T-helper 1 cell (primary cell): ENCODE data around the gene GLRX3.

Experiments used
- DNase-seq, 5 donors: peaks; one replicate each; pipeline ENCODE4 v3.0.0-alpha.2; 2012 to 2020

Gene GLRX3

DNA sequence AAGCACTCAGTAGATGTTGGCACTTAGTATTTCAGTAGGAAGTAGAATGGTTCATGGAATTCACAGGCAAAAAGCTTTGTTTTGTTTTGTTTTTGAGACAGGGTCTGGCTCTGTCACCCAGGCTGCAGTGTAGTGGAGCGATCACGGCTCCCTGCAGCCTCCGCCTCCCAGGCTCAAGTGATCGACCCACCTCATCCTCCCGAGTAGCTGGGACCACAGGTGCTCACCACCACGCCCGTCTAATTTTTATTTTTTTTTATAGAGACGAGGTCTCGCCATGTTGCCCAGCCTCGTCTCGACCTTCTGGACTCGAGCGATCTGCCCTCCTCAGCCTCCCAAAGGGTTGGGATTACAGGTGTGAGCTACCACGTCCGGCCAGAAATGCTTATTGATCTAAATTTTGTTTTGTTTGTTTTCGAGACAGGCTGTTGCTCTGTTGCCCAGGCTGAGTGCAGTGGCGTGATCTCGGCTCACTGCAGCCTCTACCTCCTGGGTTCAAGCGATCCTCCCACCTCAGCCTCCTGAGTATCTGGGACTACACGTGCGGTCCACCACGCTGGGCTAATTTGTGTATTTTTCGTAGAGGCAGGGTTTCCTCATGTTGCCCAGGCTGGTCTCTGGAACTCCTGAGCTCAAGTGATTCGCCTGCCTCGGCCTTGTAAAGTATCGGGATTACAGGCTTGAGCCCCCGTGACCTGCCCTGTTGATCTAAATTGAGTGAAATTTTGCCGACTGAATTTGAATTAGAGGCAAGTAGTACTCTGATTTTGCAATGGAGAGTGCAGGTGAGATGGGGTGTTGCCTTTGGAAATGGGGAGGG lies 1.7 kb downstream of the GLRX3 start:
- DNase-seq: no peak

DNA sequence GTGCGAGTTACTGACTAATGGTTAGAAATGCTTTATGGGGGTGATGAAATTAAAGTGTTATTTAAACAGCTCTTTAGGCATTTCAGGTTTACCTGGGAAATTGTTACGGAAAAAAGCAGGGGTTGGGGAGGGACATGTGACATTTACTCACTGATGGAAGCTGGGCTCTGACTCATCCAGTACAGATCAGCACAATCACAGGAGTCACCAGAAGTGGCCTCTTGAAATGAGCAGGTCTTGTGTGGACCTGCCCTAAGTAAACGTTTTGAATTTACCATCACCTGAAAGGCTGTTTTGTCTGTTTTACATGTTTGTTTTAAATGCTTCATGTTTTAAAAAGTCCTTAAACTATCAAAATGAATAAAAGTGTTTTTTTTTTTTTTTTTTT lies 2.3 kb downstream of the GLRX3 start:
- DNase-seq: peak in 1 of 5 donors; percentile 34

DNA sequence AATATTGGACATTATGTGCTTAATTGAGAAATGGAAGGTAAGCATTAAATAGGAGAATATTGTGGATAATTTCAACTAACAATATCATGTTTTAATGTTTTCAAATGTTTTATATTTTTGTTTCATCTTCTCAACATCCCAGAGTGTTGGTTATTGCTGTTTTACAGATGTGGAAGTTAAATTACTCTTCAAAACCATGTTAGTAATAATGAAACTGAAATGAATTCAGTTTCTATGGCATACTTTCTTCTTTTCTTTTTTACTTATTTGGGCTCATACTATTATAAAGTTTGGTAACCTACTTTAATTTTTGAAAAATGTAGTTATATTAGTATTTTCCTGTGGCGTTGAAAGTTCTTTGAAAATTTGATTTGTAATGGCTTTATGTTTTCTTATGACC lies 4.2 kb downstream of the GLRX3 start:
- peak in 1 of 5 donors; percentile 23 for DNase-seq

DNA sequence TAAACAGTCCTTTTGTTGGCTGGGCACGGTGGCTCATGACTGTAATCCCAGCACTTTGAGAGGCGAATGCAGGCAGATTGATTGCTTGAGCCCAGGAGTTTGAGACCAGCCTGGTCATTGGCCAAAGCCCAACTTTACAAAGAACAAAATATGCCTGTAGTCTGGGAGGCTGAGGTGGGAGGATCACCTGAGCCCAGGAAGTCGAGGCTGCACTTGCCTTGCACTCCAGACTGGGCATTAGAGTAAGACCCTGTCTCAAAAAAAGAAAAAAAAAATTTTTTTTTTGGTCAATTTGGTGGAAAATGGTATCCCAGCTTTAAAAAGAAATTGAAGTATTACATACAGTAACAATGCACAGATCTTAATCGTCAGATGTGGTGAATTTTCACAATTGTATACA lies 4.8 kb downstream of the GLRX3 start:
- no peak for DNase-seq

DNA sequence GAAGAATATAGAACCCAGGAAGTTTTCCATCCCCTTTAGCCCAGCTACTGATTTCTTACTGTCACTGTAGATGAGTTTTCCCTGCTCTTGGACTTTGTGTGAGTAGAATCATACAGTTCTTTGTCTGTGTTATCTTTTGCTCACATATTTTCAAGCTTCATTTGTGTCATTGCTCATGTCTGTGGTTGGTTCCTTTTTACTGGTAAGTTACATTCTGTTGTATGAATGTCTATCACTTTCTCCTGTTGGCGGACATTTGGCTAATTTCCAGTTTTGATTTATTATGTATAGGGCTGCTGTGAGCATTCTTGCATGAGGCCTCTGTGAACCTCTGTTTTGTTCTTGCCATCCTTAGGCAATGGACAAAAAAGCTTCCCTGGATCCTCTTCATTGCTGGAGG lies 5.3 kb downstream of the GLRX3 start:
- no peak for DNase-seq

DNA sequence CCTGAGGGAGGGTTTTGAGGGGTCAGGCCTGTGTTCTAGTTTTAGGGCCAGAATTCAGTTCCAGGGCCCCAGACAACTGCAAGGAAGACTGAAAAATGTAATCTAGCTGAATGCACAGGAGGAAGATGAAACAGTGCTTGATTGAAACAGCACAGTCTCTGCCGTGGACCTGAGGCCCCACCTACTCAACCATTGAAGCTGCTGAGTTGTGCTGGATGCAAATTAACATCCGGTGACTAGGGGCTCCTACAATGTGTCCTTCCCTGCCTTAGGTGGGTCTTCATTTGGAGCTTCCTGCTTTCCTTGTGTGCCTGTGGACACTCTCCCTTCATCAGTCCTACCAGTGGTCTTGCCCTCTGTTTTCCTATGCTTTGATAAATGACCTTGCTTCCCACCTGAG lies 5.7 kb downstream of the GLRX3 start:
- peak in 1 of 5 donors; percentile 38 for DNase-seq

DNA sequence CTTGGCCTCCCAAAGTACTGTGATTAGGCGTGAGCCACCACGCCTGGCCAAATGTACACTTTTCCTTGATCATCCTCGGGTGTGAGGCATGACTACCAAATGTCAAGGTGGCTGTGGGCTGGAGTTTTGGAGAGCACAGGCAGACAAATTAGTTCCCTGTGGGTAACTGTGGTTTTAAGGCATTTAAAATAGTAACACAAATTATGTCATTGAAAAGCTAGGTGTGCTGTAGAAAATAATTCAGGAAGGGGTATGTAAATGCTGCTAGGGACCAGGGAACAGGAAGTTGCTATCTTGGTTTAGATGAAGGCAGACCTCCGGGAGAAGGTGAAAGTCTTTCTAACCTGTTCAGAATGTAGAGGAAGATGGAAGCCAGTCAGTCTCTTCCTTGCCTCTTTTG lies 9.9 kb downstream of the GLRX3 start:
- no peak for DNase-seq

DNA sequence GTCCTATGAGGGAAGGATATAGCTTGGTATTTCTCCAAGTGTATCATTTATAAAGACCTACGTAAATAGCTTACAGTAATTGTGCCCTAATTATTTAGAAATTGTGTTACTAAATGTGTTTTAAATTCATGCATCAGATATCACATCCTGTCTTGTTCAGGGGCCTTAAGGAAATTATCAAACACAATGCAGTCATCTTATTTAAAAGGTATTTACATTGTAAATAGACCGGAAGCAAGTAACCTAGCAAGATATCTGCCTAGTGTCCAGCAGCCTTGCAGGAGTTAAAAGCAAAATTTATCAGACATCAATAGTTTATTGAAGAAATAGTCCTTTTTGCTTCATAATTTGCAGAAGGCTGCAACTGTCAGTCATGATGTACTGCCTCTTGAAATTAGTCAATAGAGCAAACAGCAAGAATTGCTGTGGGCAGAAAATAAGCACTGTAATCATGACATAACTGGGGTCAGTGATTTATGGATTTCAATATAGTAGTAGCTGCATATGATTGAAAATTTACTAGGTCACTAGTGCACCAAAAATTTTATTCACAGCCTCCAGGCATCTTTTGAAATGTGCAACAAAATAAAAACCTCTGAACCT lies 23.1 kb downstream of the GLRX3 start:
- DNase-seq: no peak

DNA sequence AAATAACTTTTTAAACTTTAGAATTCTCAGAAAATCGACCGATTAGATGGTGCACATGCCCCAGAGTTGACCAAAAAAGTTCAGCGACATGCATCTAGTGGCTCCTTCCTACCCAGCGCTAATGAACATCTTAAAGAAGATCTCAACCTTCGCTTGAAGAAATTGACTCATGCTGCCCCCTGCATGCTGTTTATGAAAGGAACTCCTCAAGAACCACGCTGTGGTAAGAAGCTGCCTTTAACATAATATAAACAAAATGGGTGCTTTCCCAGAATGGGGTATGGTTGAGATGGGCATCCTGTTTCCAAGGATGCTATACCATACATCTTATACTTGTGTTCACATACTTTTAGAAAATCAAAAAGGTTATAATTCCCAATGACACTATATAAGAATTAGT lies 24.6 kb downstream of the GLRX3 start:
- peak in 1 of 5 donors; percentile 40 for DNase-seq

DNA sequence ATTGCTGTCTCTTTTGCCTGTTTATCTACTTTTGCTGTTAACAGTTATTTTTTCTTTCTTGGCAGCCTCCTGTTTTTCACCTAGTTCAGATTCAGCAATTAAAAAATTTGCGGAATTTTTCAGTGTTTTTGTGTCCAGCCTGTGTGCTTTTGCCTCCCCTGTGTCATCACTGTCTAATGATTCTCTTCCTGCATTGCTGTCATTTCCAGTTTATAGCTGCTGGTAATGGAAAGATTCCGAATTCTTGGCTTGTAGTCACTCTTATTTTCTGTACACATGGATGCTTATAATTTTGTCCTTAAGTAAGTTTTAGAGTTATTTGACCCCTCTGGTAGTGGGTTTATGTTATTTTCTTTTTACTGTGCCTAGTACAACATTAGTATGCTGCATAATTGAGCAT lies 25.1 kb downstream of the GLRX3 start:
- no peak for DNase-seq

DNA sequence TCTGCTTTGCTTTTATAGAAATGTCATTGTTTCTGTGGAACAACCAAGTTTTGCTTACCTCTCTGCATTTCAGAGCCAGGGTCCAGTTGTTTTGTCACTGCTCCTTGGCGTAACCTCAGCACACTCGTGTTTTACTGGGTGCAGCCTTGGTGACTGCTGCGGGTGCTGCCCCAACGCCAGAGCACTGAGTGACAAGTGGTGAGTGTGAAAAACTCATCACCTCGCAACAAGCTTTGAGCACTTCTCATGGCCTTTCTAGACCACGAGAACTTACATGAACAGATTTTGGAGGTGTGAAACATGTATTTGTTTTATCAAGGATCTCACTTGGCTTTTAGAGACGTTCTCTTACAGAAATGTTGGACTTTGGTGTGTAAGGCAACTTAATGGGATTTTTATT lies 31.0 kb downstream of the GLRX3 start:
- DNase-seq: no peak

DNA sequence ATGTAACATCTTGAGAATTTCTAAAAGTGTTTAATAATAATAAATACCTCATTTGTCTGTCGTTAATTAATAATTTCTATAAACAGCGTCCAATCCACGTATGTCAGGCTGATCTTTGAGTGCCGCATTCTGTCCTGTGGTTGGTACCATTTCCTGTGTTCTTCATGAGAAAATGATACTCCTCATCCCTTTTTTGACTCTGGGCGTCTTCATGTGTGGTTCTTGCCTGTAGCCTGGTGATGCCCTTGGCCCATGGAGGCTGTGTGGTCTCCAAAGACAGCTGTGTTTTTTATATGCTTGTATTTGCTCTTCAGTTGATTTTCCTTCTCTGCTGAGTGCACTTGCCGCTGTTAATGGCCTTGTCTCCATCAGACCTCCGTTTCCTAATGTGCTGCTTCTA lies 31.5 kb downstream of the GLRX3 start:
- no peak for DNase-seq

DNA sequence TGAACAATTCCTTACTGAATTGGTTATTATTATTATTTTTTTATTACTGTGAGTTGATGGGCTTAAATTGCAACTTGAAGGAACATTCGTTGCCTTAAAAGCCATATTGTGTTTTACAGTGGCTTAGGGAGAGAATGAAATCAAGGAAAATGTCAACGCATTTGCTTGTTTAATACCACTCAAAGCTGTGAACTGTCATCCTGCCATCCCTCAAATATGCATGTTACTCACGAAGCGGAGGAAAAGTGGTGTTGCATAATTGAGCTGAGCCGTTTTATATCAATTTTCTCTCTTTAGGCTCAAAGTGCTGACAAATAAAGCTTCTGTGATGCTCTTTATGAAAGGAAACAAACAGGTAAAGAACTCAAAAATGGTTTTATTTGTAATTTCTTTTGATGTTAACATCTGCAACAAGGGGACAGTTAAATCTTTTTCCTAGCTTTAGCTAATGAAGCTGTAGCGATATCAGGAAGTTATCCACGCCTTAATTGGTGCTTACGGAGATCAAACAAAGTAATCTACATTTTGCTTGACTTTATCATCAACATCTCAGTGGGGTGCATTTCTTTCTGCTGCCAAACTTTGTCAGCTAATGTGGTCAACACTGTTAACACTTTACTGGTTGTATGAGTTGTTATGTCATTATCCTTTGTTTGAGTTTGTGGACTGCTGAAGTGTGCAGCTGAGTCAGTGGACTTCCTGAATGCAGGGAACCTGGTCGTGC lies 33.1 kb downstream of the GLRX3 start:
- peak in 1 of 5 donors; percentile 33 for DNase-seq

DNA sequence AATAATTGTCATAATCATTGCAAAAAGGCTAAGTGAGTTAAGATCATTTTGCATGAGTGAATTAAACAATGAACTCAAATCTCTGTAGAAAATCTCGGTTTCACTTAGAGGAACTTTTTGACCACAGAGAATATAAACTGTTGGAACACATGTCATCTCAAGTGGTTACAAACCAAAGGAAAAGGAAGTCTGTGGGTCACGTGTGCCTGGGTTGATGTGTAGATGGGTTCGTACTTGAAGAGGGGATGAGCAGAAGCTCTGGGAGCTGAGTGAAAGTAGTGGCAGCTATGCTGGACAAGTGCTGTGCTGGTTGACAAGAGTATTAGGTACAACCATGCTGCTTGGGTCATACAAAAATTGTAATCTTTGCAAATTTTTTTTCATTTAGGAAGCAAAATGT lies 35.0 kb downstream of the GLRX3 start:
- DNase-seq: peak in 2 of 5 donors; percentile 15 to 81

DNA sequence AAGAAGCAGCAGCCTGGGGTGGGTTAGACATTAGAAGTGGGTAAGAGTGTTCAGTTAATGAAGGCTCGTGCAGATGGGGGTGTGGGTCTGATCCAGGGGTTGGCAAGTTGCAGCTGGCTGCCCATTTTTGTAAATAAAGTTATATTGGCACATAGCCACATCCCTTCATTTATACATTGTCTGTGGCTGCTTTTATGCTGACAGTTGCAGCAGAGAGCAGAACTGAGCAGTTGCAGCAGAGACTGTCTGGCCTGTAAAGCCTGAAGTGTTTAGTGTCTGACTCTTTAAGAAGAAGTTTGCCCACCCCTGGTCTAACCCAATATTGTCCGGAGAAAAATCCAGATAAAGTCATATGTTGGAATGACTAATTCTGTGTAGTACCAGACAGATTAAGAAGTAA lies 38.1 kb downstream of the GLRX3 start:
- DNase-seq: no peak

DNA sequence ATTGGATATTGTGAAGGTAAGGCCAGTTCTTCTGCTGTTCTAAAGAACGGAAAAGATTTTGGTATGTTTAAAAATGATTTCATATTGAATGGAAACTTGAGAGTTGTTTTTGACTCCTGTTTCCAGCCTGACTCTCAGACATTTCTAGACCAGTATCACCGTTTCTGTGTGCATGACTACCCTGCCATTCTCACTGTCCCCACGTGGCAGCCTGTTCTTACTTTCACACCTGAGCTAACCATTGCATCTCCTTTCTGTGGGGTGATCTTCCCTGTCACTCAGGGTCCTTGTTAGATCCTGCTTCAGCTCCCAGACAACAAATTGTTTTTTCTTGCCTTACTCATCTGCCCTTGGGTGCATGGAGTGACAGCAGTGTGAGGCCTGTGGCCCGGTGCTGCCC lies 38.9 kb downstream of the GLRX3 start:
- no peak for DNase-seq

DNA sequence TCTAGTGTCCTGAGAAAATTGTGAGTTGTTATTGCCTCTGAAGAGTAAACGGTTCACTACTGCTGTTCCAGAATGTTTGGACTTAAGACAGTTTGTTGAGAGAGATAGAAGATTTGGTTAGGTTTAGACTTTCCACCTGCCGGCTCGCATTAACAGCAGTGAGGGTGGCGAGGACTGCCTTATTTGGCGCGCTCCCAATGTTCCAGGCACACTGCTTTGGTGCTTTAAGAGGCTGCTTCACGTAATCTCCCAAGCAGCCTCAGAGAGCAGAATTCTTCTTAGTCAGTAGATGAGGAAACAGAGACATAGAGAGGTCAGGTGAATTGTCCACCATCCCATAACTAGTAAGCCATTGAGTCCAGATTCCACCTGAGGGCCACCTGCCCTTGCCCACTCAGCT lies 41.1 kb downstream of the GLRX3 start:
- DNase-seq: no peak

DNA sequence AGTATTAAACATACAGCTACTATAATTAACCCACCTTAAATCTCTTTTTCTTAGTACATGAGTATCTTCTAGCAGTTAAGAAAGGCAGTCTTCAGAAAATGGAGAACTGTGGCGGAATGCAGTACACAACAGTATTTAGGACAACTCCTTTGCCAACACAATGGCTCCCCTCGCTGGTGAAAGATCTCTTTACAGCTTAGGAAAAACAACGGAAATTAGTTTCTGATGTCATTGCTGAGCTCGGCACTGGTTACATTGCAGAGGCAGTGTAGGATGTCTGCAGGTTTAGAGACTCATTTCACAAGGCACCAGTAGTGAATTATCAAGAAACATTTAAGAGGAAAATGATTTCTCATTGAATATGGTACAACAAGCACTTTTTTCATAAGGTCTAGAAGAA lies 43.4 kb downstream of the GLRX3 start:
- peak in 2 of 5 donors; percentile 32 to 61 for DNase-seq

DNA sequence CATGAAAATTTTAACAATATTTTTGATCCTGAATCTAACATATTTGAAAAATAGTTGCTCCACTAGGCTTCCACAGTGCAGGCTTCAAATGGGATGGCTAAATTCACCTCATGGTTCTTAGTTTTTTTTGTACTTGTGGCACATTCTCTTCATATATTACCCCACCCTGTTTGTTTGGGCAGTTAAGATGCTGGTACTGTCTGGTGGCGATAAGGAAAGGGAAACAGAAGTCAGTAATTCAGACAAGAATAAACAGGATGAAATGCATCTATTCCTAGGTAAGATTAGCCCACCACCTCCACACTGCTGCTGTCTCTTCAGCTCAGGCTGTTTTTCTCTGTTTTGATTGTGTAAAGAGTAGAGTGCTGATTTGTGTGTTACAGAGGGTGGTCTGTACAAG lies 44.2 kb downstream of the GLRX3 start:
- DNase-seq: no peak

DNA sequence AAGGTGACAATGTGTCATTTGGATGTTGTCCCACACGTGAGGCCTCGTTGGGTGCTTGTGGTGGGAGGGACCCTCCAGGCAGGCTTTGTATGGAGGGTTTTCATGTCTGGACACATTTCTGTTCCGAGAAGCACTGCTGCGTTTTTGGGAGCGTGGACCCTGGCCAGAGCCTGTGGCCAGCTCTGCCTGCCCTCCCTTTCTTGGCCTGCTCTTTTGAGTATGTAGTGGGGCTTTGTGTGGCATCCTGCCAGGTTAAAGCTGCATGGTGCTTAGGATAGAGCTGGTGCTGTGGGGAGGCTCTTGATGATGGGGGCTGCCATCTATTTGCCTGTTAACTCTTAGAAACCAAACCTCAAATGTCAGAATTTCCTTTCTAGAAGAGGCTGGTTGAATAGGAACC lies 45.7 kb downstream of the GLRX3 start:
- DNase-seq: no peak

DNA sequence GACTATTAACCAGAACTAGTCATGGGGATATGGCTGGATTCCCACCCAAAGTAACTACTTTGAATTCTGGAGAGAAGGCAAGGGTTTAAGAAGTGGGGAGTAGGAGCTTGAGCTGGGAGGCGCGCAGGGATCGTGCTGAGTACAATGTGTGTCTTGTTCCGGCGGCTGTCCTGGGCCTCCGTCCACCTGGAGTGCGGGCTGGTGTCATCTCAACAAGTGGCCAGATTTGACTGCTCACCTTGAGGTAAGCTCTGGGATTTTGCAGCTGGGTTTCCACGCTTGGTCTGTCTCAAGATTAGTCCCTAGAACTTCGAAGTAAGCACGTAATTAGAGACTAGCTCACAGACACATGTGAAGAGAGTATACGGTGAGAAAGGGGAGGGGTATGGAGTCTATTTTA lies 49.4 kb downstream of the GLRX3 start:
- no peak for DNase-seq

DNA sequence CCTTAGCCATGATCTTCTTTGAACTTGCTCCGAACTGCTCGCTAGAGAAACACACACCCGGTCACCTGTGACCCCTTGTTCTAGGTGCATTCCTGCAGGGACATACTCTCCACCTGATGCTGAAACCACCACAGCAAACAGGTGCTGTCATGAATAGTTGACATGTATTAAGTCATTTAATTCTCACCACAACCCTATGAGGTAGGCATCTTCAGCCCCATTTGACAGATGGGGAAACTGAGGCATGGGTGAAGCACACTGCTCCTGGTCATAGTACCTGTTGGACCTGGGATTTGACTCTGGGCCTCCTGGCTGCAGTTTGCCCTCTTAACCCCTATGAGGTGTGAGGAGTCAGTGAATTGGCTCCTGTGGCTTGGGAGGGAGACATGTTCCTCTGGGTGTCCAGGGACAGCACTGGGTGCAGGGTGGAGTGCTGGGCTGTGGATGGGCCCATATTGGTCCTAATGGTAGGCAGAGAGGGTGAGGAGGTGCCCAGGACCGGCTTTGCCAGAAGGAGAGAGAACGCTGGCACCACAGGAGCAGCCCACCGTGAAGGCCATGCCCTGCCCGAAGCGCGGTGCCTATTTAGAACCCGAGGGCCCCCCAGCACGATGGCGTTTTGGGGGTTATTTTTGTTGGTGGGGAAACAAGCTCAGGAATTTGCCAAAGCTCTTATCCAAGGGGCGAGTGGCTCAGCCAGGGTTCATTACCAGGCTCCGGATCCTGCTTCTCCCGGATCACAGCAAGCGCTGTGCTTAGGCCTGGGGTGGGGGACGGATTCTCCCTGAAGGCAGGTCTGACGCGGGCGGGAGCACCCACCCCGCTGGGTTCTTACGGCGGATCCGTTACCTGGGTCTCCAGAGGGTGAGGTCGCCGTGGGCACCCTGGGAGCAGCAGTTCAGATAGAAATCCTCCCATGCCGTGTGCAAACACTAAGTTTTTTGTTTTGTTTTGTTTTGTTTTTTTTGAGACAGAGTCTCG lies 52.3 kb downstream of the GLRX3 start:
- DNase-seq: no peak

DNA sequence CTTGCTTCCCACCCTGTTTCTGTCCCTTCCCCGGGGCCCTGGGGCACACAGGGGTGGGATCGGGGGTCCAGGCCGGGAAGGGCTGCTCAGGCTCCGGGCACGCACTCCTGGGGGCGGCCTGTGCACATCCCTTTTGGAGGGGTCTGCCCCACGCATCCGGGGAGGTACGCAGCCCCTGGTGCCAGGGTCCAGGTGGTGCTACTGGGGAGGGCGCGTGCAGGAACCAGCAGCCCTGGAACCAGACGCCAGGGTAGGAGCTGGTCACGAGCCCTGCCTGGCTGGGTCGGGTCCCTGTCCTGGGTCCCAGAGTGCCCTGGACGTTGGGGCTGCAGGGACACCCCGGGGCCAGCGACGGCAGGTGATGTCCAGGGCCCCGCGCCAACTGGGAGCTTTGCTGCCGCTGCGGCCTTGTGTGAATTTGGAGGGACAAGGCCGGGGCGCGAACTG lies 53.4 kb downstream of the GLRX3 start:
- DNase-seq: no peak
